Testis (tissue), 2 donors: ENCODE data around the gene MED26.
"Not testable (repeated sequence)": the region's sequence is repeated elsewhere in the genome, so short reads cannot be mapped to it uniquely, and the experiment has no call there.

Experiments used
- POLR2A ChIP-seq: fragments of 450-650 bp; IDR thresholded peaks from one replicate; pipeline ENCODE4 v1.6.1; 2017; ENCODE audit warnings: antibody characterized with exemption, mild to moderate bottlenecking, moderate library complexity
- TF ChIP-seq, protein P1 (sequence below), 3 experiments: fragments of 450-650 bp in 2 of 3; fragments of 200-600 bp in 1 of 3; sonication (generic) in 1 of 3; IDR thresholded peaks; one replicate each; pipeline ENCODE4 v1.5.1; 2016 to 2019; ENCODE audit warnings: antibody characterized with exemption in 3 of 3, mild to moderate bottlenecking in 2 of 3, moderate library complexity in 1 of 3

DNA sequence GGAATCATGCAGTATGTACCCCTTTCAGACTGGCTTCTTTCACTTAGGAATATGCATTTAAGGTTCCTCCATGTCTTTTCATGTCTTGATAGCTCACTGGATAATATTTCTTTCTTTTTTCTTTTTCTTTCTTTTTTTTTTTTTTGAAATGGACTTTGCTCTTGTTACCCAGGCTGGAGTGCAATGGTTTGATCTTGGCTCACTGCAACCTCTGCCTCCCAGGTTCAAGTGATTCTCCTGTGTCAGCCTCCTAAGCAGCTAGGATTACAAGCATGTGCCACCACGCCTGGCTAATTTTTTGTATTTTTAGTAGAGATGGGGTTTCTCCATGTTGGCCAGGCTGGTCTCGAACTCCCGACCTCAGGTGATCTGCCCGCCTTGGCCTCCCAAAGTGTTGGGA is 40.7 kb upstream of the MED26 start:
- TF ChIP-seq, protein P1, sequence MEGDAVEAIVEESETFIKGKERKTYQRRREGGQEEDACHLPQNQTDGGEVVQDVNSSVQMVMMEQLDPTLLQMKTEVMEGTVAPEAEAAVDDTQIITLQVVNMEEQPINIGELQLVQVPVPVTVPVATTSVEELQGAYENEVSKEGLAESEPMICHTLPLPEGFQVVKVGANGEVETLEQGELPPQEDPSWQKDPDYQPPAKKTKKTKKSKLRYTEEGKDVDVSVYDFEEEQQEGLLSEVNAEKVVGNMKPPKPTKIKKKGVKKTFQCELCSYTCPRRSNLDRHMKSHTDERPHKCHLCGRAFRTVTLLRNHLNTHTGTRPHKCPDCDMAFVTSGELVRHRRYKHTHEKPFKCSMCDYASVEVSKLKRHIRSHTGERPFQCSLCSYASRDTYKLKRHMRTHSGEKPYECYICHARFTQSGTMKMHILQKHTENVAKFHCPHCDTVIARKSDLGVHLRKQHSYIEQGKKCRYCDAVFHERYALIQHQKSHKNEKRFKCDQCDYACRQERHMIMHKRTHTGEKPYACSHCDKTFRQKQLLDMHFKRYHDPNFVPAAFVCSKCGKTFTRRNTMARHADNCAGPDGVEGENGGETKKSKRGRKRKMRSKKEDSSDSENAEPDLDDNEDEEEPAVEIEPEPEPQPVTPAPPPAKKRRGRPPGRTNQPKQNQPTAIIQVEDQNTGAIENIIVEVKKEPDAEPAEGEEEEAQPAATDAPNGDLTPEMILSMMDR (IDR thresholded peaks at IDR 0.05) = not testable (repeated sequence)
- TF ChIP-seq POLR2A = not testable (repeated sequence)
